Stimulated activated CD8-positive, alpha-beta memory T cell treated with anti-CD3 and anti-CD28 coated beads, Interleukin-2, amount 100 ng/mL, for 48 hours (primary cell): ENCODE measurements around the gene MANSC4.
"Not testable (repeated sequence)": the region's sequence is repeated elsewhere in the genome, so short reads cannot be mapped to it uniquely, and the experiment has no call there.

Experiments
- DNase-seq, 2 donors: peaks; one replicate each; pipeline ENCODE4 v3.0.0-alpha.2; 2020; ENCODE audit warnings: low read depth in 2 of 2

MANSC4 gene

DNA sequence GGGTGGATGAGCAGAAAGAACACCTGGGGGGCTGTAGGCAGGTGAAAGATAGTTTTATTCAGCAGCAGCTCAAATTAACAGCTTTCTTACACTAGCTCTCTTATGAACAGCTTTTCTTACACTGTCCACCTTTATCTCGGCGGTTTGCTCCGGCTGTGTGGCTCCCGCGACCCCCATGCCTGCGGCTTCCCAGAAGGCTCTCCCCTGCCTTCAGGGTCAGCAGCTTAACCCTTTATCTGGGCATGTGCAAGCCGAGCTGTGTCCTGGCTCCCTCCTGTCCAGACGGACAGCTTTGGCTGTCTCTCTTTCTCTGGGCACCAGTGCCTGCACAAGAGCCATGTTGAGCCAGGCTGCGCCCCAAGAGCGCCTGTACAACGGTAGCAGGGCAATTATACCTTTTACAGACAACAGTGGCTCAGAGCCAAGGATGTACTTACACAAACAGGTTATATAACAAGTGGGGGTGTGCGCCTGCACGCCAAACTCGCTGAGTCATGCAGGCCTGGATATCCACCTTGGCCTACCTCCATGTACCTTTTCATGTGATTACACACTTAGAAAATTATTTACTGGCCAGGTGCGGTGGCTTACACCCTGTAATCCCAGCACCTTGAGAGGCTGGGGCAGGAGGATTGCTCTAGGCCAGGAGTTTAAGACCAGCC lies 28.5 kb downstream of the MANSC4 start:
- no peak for DNase-seq

GRCh38 chr12:27747111-27747820 lies 32.8 kb downstream of the MANSC4 start:
- DNase-seq, result no peak

GRCh38 chr12:27745734-27746133 lies 34.3 kb downstream of the MANSC4 start:
- not testable (repeated sequence) for DNase-seq

DNA sequence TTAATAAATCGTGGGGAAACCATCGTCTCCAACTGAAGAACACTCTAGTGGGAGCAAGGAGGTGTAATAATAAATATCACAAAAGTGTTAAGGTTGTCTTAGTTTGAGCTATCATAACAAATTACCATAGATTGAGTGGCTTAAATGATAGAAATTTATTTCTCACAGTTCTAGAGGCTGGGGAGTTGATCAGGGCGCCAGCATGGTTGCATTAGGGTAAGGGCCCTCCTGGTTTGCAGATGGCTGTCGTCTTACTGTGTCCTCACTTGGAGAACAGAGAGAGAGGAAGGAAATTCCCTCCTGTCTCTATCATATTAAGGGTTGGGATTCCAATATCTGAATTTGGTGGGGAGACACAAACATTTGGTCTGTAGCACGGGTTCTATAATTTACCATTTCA lies 36.4 kb downstream of the MANSC4 start:
- DNase-seq, result no peak

DNA sequence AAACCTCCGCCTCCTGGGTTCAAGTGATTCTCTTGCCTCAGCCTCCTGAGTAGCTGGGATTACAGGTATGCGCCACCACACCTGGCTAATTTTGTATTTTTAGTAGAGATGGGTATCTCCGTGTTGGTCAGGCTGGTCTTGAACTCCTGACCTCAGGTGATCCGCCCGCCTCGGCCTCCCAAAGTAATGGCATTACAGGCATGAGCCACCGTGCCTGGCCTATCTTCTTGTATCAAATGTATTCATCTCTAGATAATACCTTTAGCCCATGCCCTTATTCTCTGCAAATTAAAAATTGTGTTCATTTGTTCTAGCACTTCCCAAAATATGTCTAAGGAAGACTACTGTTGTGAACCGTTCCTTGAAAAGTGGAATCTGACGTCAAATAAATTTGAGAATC lies 45.7 kb downstream of the MANSC4 start:
- not testable (repeated sequence) for DNase-seq

GRCh38 chr12:27733791-27734190 lies 46.2 kb downstream of the MANSC4 start:
- DNase-seq, result no peak

GRCh38 chr12:27733052-27733656 lies 46.9 kb downstream of the MANSC4 start:
- DNase-seq, result peak in 1 of 2 donors; percentile 6

DNA sequence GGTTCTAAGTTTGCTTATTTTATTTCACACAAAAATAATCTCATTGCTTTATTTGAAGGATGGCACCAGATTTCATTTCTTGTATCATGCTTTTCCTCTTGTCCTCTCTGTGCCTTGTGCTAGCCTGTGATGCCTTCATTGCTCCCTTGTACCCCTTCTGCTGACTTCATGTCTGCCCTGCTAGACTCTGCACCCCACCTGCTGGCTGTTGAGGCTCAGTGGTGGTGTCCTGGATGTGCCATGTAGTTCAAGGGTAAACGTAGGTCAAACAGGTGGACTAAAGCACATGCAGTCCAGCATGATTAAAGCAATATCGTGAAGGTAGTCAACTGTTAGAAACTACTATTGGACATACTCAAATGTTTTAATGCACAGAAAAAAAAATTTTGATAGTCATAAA lies 47.8 kb downstream of the MANSC4 start:
- DNase-seq, result no peak

GRCh38 chr12:27730097-27730588 lies 49.9 kb downstream of the MANSC4 start:
- no peak for DNase-seq

DNA sequence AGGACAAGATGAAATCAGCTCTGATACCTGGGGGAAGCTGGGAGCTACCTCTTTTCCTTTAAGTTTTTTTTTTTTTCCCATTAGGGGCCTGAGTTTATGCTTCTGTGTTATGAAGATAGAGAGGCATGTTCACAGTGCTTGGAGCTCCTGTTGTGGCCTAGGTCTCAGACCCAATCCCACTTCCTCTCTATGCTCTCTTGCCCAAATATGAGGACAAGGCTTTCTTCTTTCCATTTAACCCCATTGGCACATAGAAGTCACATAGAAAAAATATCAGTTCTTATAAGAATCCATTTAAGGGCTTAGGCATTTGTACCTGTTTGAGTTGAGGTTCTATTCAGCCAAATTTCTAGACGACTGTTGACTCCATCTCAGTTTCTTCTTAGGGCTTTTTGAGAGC lies 56.8 kb downstream of the MANSC4 start:
- no peak for DNase-seq
